T-helper 2 cell treated with Interferon-gamma antibody and Interleukin-4, amounts not matched to agents 5 μg/mL and 100 μg/mL, for 36 hours (primary cell): ENCODE results near the gene FOXRED2.

Experiments
- DNase-seq: peaks from one replicate; pipeline ENCODE4 v3.0.0; 2021; ENCODE audit warnings: low spot score
- H3K27ac Mint-ChIP-seq: one replicate; pipeline ENCODE4 v1.8.0; 2021; ENCODE audit warnings: mild to moderate bottlenecking, mixed read lengths
- H3K27me3 Mint-ChIP-seq: one replicate; pipeline ENCODE4 v1.8.0; 2021; ENCODE audit warnings: low read depth, mixed read lengths
- H3K36me3 Mint-ChIP-seq: one replicate; pipeline ENCODE4 v1.8.0; 2021; ENCODE audit warnings: low read depth, mixed read lengths
- H3K4me1 Mint-ChIP-seq: one replicate; pipeline ENCODE4 v1.8.0; 2021; ENCODE audit warnings: low read depth, mixed read lengths
- H3K4me3 Mint-ChIP-seq: one replicate; pipeline ENCODE4 v1.8.0; 2022; ENCODE audit warnings: mild to moderate bottlenecking, moderate library complexity, mixed read lengths
- H3K9me3 Mint-ChIP-seq: one replicate; pipeline ENCODE4 v1.8.0; 2021; ENCODE audit warnings: mixed read lengths

Gene FOXRED2

GRCh38 chr22:36439481-36440271 is 67.2 kb downstream of the FOXRED2 start:
- peaks cover 32% of the 10 kb centered on the region for H3K4me1 Mint-ChIP-seq
- DNase-seq = peak; percentile 43
- H3K27ac Mint-ChIP-seq = no peak overlapping the region
- no peaks in the 10 kb centered on the region for H3K27me3 Mint-ChIP-seq
- no peak overlapping the region for H3K4me3 Mint-ChIP-seq
- no peaks in the 10 kb centered on the region for H3K9me3 Mint-ChIP-seq
- H3K36me3 Mint-ChIP-seq = no peaks in the 10 kb centered on the region
